Measurements from ENCODE around the gene ANGEL2.

DNA sequence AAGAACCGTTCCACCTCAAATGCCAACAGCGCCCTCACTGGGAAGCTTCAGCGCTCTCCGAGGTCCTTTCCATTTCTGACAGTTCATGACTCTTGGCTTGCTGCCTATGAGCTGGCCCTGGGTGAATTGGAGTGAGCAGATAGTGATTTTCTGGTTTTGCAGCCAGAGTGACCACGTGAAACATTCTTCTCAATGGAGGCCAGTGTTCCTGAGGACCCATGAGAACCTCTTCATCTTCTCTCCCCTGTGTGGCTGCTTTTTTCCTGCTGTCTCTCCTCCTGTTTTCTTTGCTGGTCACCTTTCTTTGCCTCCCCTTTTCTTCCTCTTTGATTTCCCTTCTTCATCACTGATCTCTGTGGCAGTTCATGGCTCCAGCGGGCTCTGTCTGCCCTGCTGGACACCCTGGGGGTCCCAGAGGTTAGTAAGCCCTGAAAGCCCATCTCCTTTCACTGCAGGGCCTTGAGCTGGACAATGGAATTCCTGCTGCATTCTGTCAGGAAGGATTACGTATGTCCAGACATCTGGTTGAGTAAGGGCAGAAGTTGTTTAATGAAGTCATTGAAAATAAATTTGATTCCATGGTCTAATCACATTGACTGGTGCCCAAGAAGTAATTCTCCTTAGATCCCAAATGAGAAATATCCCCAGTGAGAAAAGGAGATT, 35.4 kb downstream of the ANGEL2 start:
- TF ChIP-seq SIN3A (IDR thresholded peaks at IDR 0.05; ENCODE audit: low read depth), result no peak
- TF ChIP-seq JUND (IDR thresholded peaks at IDR 0.05), result no peak
- no peak for TF ChIP-seq EZH2phosphoT487 (IDR thresholded peaks at IDR 0.05; ENCODE audit: borderline replicate concordance)
- TF ChIP-seq TCF7L2 (IDR thresholded peaks at IDR 0.05; ENCODE audit: borderline replicate concordance, extremely low read depth, insufficient read depth, insufficient read length), result no peak

Data from HCT116 (cell line).